A549 (cell line): ENCODE results near the gene CBFA2T2. TPM values are rescaled to one million over a fixed set of nuclear protein-coding genes. Genes with fewer than 3 reads are reported as not detected.

Source experiments
- ATAC-seq, 2 experiments: fragments of 200-7000 bp in 1 of 2; fragments of >200 bp in 1 of 2; cut with Nextera tagmentation in 1 of 2; cut with Tn5 transposase in 1 of 2; 3 replicates each; pipeline versions ENCODE4 v1.8.0 to v1.9.1; 2018 to 2020; ENCODE audit warnings: mild to moderate bottlenecking in 1 of 2, moderate library complexity in 1 of 2
- CTCF ChIA-PET: fragments of 300-600 bp; sonication (Branson Sonifier 250); formaldehyde crosslinking; extraction: SDS; loops from one replicate; lab custom pipeline; 2021; ENCODE audit warnings: antibody characterized with exemption, inconsistent platforms; lab: Yijun Ruan, JAX
- POLR2A ChIA-PET: fragments of 350-600 bp; formaldehyde crosslinking; extraction: SDS; loops from one replicate; lab custom pipeline; 2021; ENCODE audit warnings: antibody characterized with exemption, inconsistent platforms; lab: Yijun Ruan, JAX
- DNase-seq, 2 experiments: peaks; one replicate each; pipeline versions ENCODE4 v3.0.0 to v3.0.0-alpha.2; 2011 to 2016; ENCODE audit warnings: low read depth in 1 of 2, low spot score in 1 of 2
- FAIRE-seq: peaks from 2 replicates; lab custom pipeline; 2011; peaks lifted over from hg19 to GRCh38; lab: Jason Lieb, UNC
- H3K27ac ChIP-seq, 2 experiments: fragments of >200 bp; sonication (Bioruptor Twin); formaldehyde crosslinking; 3 replicates each; pipeline ENCODE4 v1.5.1; 2016 to 2017
- H3K4me1 ChIP-seq: fragments of >200 bp; sonication (Bioruptor Twin); formaldehyde crosslinking; 3 replicates; pipeline ENCODE4 v1.6.1; 2016
- H3K4me2 ChIP-seq: fragments of >200 bp; sonication (Bioruptor Twin); formaldehyde crosslinking; 3 replicates; pipeline ENCODE4 v1.6.1; 2016
- H3K4me3 ChIP-seq: fragments of >200 bp; sonication (Bioruptor Twin); formaldehyde crosslinking; 3 replicates; pipeline ENCODE4 v1.5.1; 2016
- H3K9me3 ChIP-seq: fragments of >200 bp; sonication (Bioruptor Twin); formaldehyde crosslinking; 3 replicates; pipeline ENCODE4 v1.6.1; 2016
- ATOH8 ChIP-seq: fragments of 250-450 bp; sonication (Bioruptor Pico); IDR thresholded peaks from 2 replicates; pipeline ENCODE4 v1.5.0; 2020; ENCODE audit warnings: low read depth, mild to moderate bottlenecking, moderate library complexity
- BCL3 ChIP-seq: fragments of >200 bp; sonication (Bioruptor Twin); formaldehyde crosslinking; IDR thresholded peaks from 3 replicates; pipeline ENCODE4 v1.6.1; 2016
- CBX8 ChIP-seq: fragments of 200-600 bp; sonication (generic); IDR thresholded peaks from 2 replicates; pipeline ENCODE4 v1.6.1; 2016
- CHD2 ChIP-seq: fragments of 150-350 bp; IDR thresholded peaks from 2 replicates; pipeline ENCODE4 v1.6.1; 2014; ENCODE audit warnings: low read length; ENCODE audit not compliant: partially characterized antibody
- CHD4 ChIP-seq: fragments of 200-600 bp; sonication (generic); IDR thresholded peaks from 2 replicates; pipeline ENCODE4 v1.6.1; 2016; ENCODE audit warnings: antibody characterized with exemption, mild to moderate bottlenecking, borderline replicate concordance
- CTCF ChIP-seq: fragments of >200 bp; sonication (Bioruptor Twin); formaldehyde crosslinking; IDR thresholded peaks from 3 replicates; pipeline ENCODE4 v1.5.1; 2016
- EHF ChIP-seq: fragments of 250-450 bp; sonication (Bioruptor Pico); IDR thresholded peaks from 2 replicates; pipeline ENCODE4 v1.5.0; 2020; ENCODE audit warnings: mild to moderate bottlenecking
- FOSB ChIP-seq: fragments of 250-450 bp; sonication (Bioruptor Pico); IDR thresholded peaks from 2 replicates; pipeline ENCODE4 v1.5.0; 2020; ENCODE audit warnings: mild to moderate bottlenecking, moderate library complexity
- FOSL2 ChIP-seq, 2 experiments: fragments of 450-650 bp in 1 of 2; fragments of >200 bp in 1 of 2; sonication (Bioruptor Twin) in 1 of 2; formaldehyde crosslinking; IDR thresholded peaks; 2 replicates each; pipeline versions ENCODE4 v1.5.0 to v1.6.1; 2016 to 2020; ENCODE audit warnings: mild to moderate bottlenecking in 1 of 2, moderate library complexity in 1 of 2
- HDAC2 ChIP-seq: fragments of 200-600 bp; sonication (generic); IDR thresholded peaks from 2 replicates; pipeline ENCODE4 v1.6.1; 2016
- HES2 ChIP-seq: fragments of >200 bp; sonication (Bioruptor Twin); formaldehyde crosslinking; IDR thresholded peaks from 2 replicates; pipeline ENCODE4 v1.6.1; 2016
- HOXA7 ChIP-seq: fragments of 250-450 bp; sonication (Bioruptor Pico); IDR thresholded peaks from 2 replicates; pipeline ENCODE4 v1.5.0; 2020; ENCODE audit warnings: mild to moderate bottlenecking, moderate library complexity
- HOXB5 ChIP-seq: fragments of 250-450 bp; sonication (Bioruptor Pico); IDR thresholded peaks from 2 replicates; pipeline ENCODE4 v1.5.0; 2020; ENCODE audit warnings: mild to moderate bottlenecking, moderate library complexity
- JUN ChIP-seq, 2 experiments: fragments of >200 bp; sonication (Bioruptor Twin); formaldehyde crosslinking; IDR thresholded peaks; 2 replicates in 1 of 2; 3 replicates in 1 of 2; pipeline ENCODE4 v1.6.1; 2016 to 2017
- KDM5A ChIP-seq: fragments of 200-600 bp; sonication (generic); IDR thresholded peaks from 2 replicates; pipeline ENCODE4 v1.6.1; 2016; ENCODE audit warnings: antibody characterized with exemption, mild to moderate bottlenecking
- NFE2L2 ChIP-seq: fragments of 150-350 bp; conservative IDR thresholded peaks from 2 replicates; pipeline ENCODE4 v1.6.1; 2014; ENCODE audit warnings: low read length
- NR3C1 ChIP-seq: fragments of >200 bp; sonication (Bioruptor Twin); formaldehyde crosslinking; IDR thresholded peaks from 3 replicates; pipeline ENCODE4 v1.6.1; 2017
- PBX3 ChIP-seq: IDR thresholded peaks from 2 replicates; pipeline ENCODE4 v1.6.1; 2012
- POLR2AphosphoS2 ChIP-seq: conservative IDR thresholded peaks from 2 replicates; pipeline ENCODE4 v1.6.1; 2012; ENCODE audit warnings: low read length, improper control_type of control experiment, inconsistent platforms
- RFX5 ChIP-seq: fragments of 450-650 bp; IDR thresholded peaks from 2 replicates; pipeline ENCODE4 v1.7.1; 2014; ENCODE audit warnings: antibody characterized with exemption, mild to moderate bottlenecking, moderate library complexity
- RNF2 ChIP-seq: fragments of 200-600 bp; sonication (generic); IDR thresholded peaks from 2 replicates; pipeline ENCODE4 v1.6.1; 2016; ENCODE audit warnings: low read depth, mild to moderate bottlenecking, antibody characterized with exemption, moderate library complexity, borderline replicate concordance
- SMC3 ChIP-seq: fragments of >200 bp; sonication (Bioruptor Twin); formaldehyde crosslinking; IDR thresholded peaks from 3 replicates; pipeline ENCODE4 v1.6.1; 2018; ENCODE audit warnings: inconsistent platforms
- SREBF2 ChIP-seq: fragments of 450-650 bp; IDR thresholded peaks from 2 replicates; pipeline ENCODE4 v1.6.1; 2014; ENCODE audit warnings: mild to moderate bottlenecking, moderate library complexity
- USF2 ChIP-seq: fragments of 450-650 bp; IDR thresholded peaks from 2 replicates; pipeline ENCODE4 v1.6.1; 2014; ENCODE audit warnings: antibody characterized with exemption
- ZSCAN20 ChIP-seq: fragments of 250-450 bp; sonication (Bioruptor Pico); IDR thresholded peaks from 2 replicates; pipeline ENCODE4 v1.8.0; 2022; ENCODE audit warnings: mild to moderate bottlenecking, moderate library complexity
- WGBS: methylation state at CpG from one replicate; pipeline ENCODE4 v1.1.6; 2017; ENCODE audit errors: missing lambda C conversion rate; 5-methylcytosine and 5-hydroxymethylcytosine counted together
- polyA plus RNA-seq, 4 experiments: library from polyadenylated mRNA; depleted of rRNA in 3 of 4; stranded (reverse); fragments of >200 nt; fragmentation: RNase III in 1 of 4; extraction: RNeasy Plus Mini Kit Qiagen cat#74134 plus additional on column Dnase treatment in 1 of 4; gene quantifications; 2 replicates in 3 of 4; 3 replicates in 1 of 4; pipeline ENCODE4 v1.2.3, GENCODE V29; 2011 to 2017

CBFA2T2 gene
- polyA plus RNA-seq, 2 of the 4 experiments (the other 2 are of a cell fraction): 6.8 to 9.4 TPM

GRCh38 chr20:33636776-33637175, 146.9 kb downstream of the CBFA2T2 start:
- ChIA-PET POLR2A (no interaction called here), CTCF (no interaction called here)
- DNase-seq (no peak), FAIRE-seq (no peak), ATAC-seq (no peak)
- H3K4me2 ChIP-seq: no peak overlapping the region
- WGBS: 95% methylated on average over 1 of the region's 1 CpG
- H3K9me3 ChIP-seq: no peaks in the 10 kb centered on the region
- no peak overlapping the region for H3K27ac ChIP-seq
- TF ChIP-seq KDM5A (no peak), ZSCAN20 (CRISPR knock-in tag) (no peak), USF2 (no peak), HDAC2 (no peak), JUN (IDR thresholded peaks at IDR 0.05) (no peak), CHD4 (no peak), POLR2AphosphoS2 (no peak), SMC3 (no peak)
- no peak overlapping the region for H3K4me3 ChIP-seq
- no peaks in the 10 kb centered on the region for H3K4me1 ChIP-seq

GRCh38 chr20:33640287-33640686, 150.4 kb downstream of the CBFA2T2 start:
- Histone ChIP-seq H3K9me3 (no peaks in the 10 kb centered on the region), H3K4me2 (no peak overlapping the region), H3K4me3 (no peak overlapping the region), H3K4me1 (no peaks in the 10 kb centered on the region), H3K27ac (no peak overlapping the region)
- no peak for DNase-seq
- ChIA-PET POLR2A (no interaction called here), CTCF (interaction anchor here (1.2 to 1.6 kb wide), 2 partner anchors 13 to 18 kb away, joined by 3 to 10 read pairs; no protein-coding TSS in a partner anchor)
- 90% methylated on average over 13 of the region's 13 CpGs for WGBS
- no peak for FAIRE-seq
- TF ChIP-seq BCL3: no peak
- TF ChIP-seq CBX8: no peak
- TF ChIP-seq PBX3: no peak
- no peak for TF ChIP-seq SREBF2
- no peak for TF ChIP-seq FOSL2 (IDR thresholded peaks at IDR 0.05)
- TF ChIP-seq FOSL2 (CRISPR knock-in tag; IDR thresholded peaks at IDR 0.05): no peak
- no peak for TF ChIP-seq NFE2L2
- no peak for TF ChIP-seq ATOH8 (CRISPR knock-in tag)
- TF ChIP-seq RFX5: no peak
- TF ChIP-seq HES2: no peak
- TF ChIP-seq NR3C1: no peak
- TF ChIP-seq FOSB (CRISPR knock-in tag): no peak
- no peak for TF ChIP-seq ZSCAN20 (CRISPR knock-in tag)
- no peak for TF ChIP-seq CTCF
- no peak for TF ChIP-seq EHF
- TF ChIP-seq RNF2: no peak
- TF ChIP-seq HOXA7 (CRISPR knock-in tag): no peak
- no peak for TF ChIP-seq HOXB5 (CRISPR knock-in tag)
- no peak for TF ChIP-seq CHD2
- no peak for ATAC-seq
